ENCODE measurements around the gene CCDC121. TPM values are rescaled to one million over a fixed set of nuclear protein-coding genes. Genes with fewer than 3 reads are reported as not detected.

The CCDC121 gene
- total and polyA plus RNA-seq, 10 of the 15 experiments (the other 5 are each of a cell fraction or from before 2014, with no cell fraction given), result 0.34 to 1.2 (median 0.63) TPM

GRCh38 chr2:27661371-27661770 lies 32.6 kb upstream of the CCDC121 start:
- 94% methylated on average over 1 of the region's 1 CpG for WGBS (ENCODE audit: insufficient coverage, insufficient replicate concordance, low lambda C conversion rate, missing lambda C conversion rate)
- ChIA-PET POLR2A (no interaction called here), RAD21 (ENCODE audit: unreplicated experiment) (no interaction called here), CTCF (no interaction called here), SMC1A (ENCODE audit: uncharacterized antibody, unreplicated experiment) (interaction anchor here (1.4 kb wide), 1 partner anchor 21 kb away, joined by 3 read pairs; no protein-coding TSS in a partner anchor)
- ATAC-seq (no peak), DNase-seq (ENCODE audit: low read depth, low spot score) (no peak), FAIRE-seq (no peak)
- no TSS peak for BruUV-seq (replicated peaks)
- H3K4me1 ChIP-seq (ENCODE audit: control insufficient read depth, insufficient read depth, low read length), result peaks cover 10% of the 10 kb centered on the region
- in situ Hi-C loops (cut with MboI) (no loop called here), intact Hi-C loops (cut with micrococcal nuclease; ENCODE audit: unreplicated experiment) (loop anchor here (10.0 kb wide), 1 partner anchor 177 kb away; the partner anchor contains the start of gene IFT172)
- no peak overlapping the region for H3K27ac ChIP-seq (ENCODE audit: control insufficient read depth, insufficient read depth)
- H3K9me3 ChIP-seq (replicated peaks; ENCODE audit: control insufficient read depth, insufficient read depth, low read length), result no peaks in the 10 kb centered on the region
- no peak overlapping the region for H2AFZ ChIP-seq (ENCODE audit: control insufficient read depth, low read depth, low read length)
- no peaks in the 10 kb centered on the region for H3K27me3 ChIP-seq (replicated peaks in 1 of 2; ENCODE audit: control insufficient read depth in 2 of 2, insufficient read depth in 2 of 2, low read length in 1 of 2)
- H3K4me3 ChIP-seq, result no peak overlapping the region
- H3K9ac ChIP-seq (ENCODE audit: control insufficient read depth, insufficient read depth, low read length), result no peak overlapping the region
- TF ChIP-seq POU2F2 (IDR thresholded peaks at IDR 0.05; ENCODE audit: borderline replicate concordance, low read depth, low read length), result no peak
- no peak for TF ChIP-seq EED (IDR thresholded peaks at IDR 0.05; ENCODE audit: low read depth)
- no peak for TF ChIP-seq STAT1 (conservative IDR thresholded peaks at IDR 0.05)
- no peak for TF ChIP-seq NFXL1 (IDR thresholded peaks at IDR 0.05; ENCODE audit: borderline replicate concordance)
- TF ChIP-seq SMC3 (IDR thresholded peaks at IDR 0.05; ENCODE audit: borderline replicate concordance, low read length), result no peak
- TF ChIP-seq CBFB (IDR thresholded peaks at IDR 0.05; ENCODE audit: low read depth), result no peak
- TF ChIP-seq WRNIP1 (IDR thresholded peaks at IDR 0.05; ENCODE audit: borderline replicate concordance, low read depth, low read length), result no peak
- TF ChIP-seq CREB1 (IDR thresholded peaks at IDR 0.05; ENCODE audit: low read depth), result no peak
- no peak for TF ChIP-seq SUPT20H (IDR thresholded peaks at IDR 0.05; ENCODE audit: borderline replicate concordance, control insufficient read depth, low read depth, low read length)
- TF ChIP-seq NRF1 (conservative IDR thresholded peaks at IDR 0.05; ENCODE audit: low read depth, low read length), result no peak
- no peak for TF ChIP-seq SMAD1 (IDR thresholded peaks at IDR 0.05; ENCODE audit: low read depth, partially characterized antibody)
- TF ChIP-seq ZNF217 (IDR thresholded peaks at IDR 0.05), result no peak
- TF ChIP-seq, protein P1, sequence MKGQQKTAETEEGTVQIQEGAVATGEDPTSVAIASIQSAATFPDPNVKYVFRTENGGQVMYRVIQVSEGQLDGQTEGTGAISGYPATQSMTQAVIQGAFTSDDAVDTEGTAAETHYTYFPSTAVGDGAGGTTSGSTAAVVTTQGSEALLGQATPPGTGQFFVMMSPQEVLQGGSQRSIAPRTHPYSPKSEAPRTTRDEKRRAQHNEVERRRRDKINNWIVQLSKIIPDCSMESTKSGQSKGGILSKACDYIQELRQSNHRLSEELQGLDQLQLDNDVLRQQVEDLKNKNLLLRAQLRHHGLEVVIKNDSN (IDR thresholded peaks at IDR 0.05; ENCODE audit: borderline replicate concordance, extremely low read length, insufficient read depth, low read depth, low read length), result no peak
- no peak for TF ChIP-seq ATF3 (IDR thresholded peaks at IDR 0.05; ENCODE audit: borderline replicate concordance, extremely low read depth, low read depth, low read length)
- H3K79me2 ChIP-seq (ENCODE audit: control insufficient read depth, insufficient read depth, low read length), result peaks cover 29% of the 10 kb centered on the region
- peaks cover 0 to 20% of the 10 kb centered on the region in 2 experiments for H3K36me3 ChIP-seq (ENCODE audit: control insufficient read depth in 2 of 2, insufficient read depth in 2 of 2, low read length in 1 of 2)
- H3K4me2 ChIP-seq (ENCODE audit: control insufficient read depth, insufficient read depth), result no peak overlapping the region
- no peaks in the 10 kb centered on the region for H4K20me1 ChIP-seq (ENCODE audit: control insufficient read depth, insufficient read depth)

Data from GM12878 (cell line).